OCI-LY7 (cell line): Measurements from ENCODE around the gene ADAMTS13. TPM values are rescaled to one million over a fixed set of nuclear protein-coding genes. Genes with fewer than 3 reads are reported as not detected.

Experiments
- BruUV-seq: library from RNA; stranded (reverse); fragments of 400-500 nt; replicated peaks from 2 replicates; lab custom pipeline; 2021; lab: Mats Ljungman, UMichigan
- CTCF ChIA-PET: fragments of 300-600 bp; sonication (Branson Sonifier 250); formaldehyde crosslinking; loops from one replicate; lab custom pipeline; 2022; ENCODE audit warnings: antibody characterized with exemption; ENCODE audit not compliant: unreplicated experiment; lab: Charles Lee
- POLR2A ChIA-PET: fragments of 300-600 bp; sonication (Branson Sonifier 250); formaldehyde crosslinking; loops from one replicate; lab custom pipeline; 2022; ENCODE audit warnings: antibody characterized with exemption; lab: Charles Lee
- DNase-seq: peaks from one replicate; pipeline ENCODE4 v3.0.0-alpha.2; 2015; ENCODE audit warnings: low spot score
- H2AFZ ChIP-seq: fragments of 200-600 bp; sonication (generic), shearing (Covaris generic); 2 replicates; pipeline ENCODE4 v1.6.1; 2014; ENCODE audit warnings: mild to moderate bottlenecking, antibody characterized with exemption, low read length, moderate library complexity
- H3K27ac ChIP-seq: fragments of 200-600 bp; sonication (generic); 2 replicates; pipeline ENCODE4 v1.5.1; 2014; ENCODE audit warnings: mixed run types, low read depth, mild to moderate bottlenecking, moderate library complexity, low read length, inconsistent platforms; ENCODE audit not compliant: poor library complexity, severe bottlenecking
- H3K36me3 ChIP-seq: fragments of 200-600 bp; sonication (generic); 2 replicates; pipeline ENCODE4 v1.6.1; 2014; ENCODE audit warnings: mild to moderate bottlenecking, antibody characterized with exemption, low read length, moderate library complexity, mixed read lengths; ENCODE audit not compliant: insufficient read depth
- H3K4me1 ChIP-seq: fragments of 200-600 bp; sonication (generic); 2 replicates; pipeline ENCODE4 v1.5.1; 2014; ENCODE audit warnings: mild to moderate bottlenecking, low read length; ENCODE audit not compliant: insufficient read depth, poor library complexity, severe bottlenecking
- H3K4me2 ChIP-seq: fragments of 200-600 bp; sonication (generic); 2 replicates; pipeline ENCODE4 v1.6.1; 2014; ENCODE audit warnings: mild to moderate bottlenecking, low read length
- H3K4me3 ChIP-seq: fragments of 200-600 bp; sonication (generic); 2 replicates; pipeline ENCODE4 v1.5.1; 2014; ENCODE audit warnings: mild to moderate bottlenecking, low read depth, low read length; ENCODE audit not compliant: poor library complexity, severe bottlenecking
- H3K79me2 ChIP-seq: fragments of 200-600 bp; sonication (generic); 2 replicates; pipeline ENCODE4 v1.6.1; 2016; ENCODE audit warnings: low read depth, mild to moderate bottlenecking, low read length, moderate library complexity, mixed read lengths; ENCODE audit not compliant: insufficient read depth
- H3K9me2 ChIP-seq: fragments of 200-600 bp; sonication (generic); 2 replicates; pipeline ENCODE4 v1.6.1; 2016; ENCODE audit warnings: mild to moderate bottlenecking, low read length, mixed read lengths; ENCODE audit not compliant: insufficient read depth
- H3K9me3 ChIP-seq: fragments of 200-600 bp; sonication (generic); 2 replicates; pipeline ENCODE4 v1.6.1; 2014; ENCODE audit warnings: mild to moderate bottlenecking, mixed run types, low read length, mixed read lengths
- H4K20me1 ChIP-seq: fragments of 200-600 bp; sonication (generic); 2 replicates; pipeline ENCODE4 v1.6.1; 2014; ENCODE audit warnings: mild to moderate bottlenecking, antibody characterized with exemption, low read length, moderate library complexity, mixed read lengths; ENCODE audit not compliant: insufficient read depth
- EZH2phosphoT487 ChIP-seq: fragments of 200-600 bp; sonication (generic); IDR thresholded peaks from 2 replicates; pipeline ENCODE4 v1.6.1; 2018; ENCODE audit warnings: low read depth, borderline replicate concordance, mild to moderate bottlenecking, mixed run types, antibody characterized with exemption, low read length, moderate library complexity, mixed read lengths
- intact Hi-C: fragments of 100-400 bp; cut with micrococcal nuclease; formaldehyde crosslinking; loops from one replicate; pipeline ENCODE4 v1.10.0; 2022; ENCODE audit not compliant: unreplicated experiment
- total RNA-seq, 2 experiments: library from RNA; depleted of rRNA in 1 of 2; stranded (reverse); fragments of >200 nt in 1 of 2; shearing (Covaris generic) in 1 of 2; gene quantifications; 2 replicates each; pipeline ENCODE4 v1.2.3, GENCODE V29; 2014 to 2022
- TF ChIP-seq, protein P1 (sequence below): fragments of 200-600 bp; sonication (generic); conservative IDR thresholded peaks from 2 replicates; pipeline ENCODE4 v1.5.1; 2014; ENCODE audit warnings: mild to moderate bottlenecking, antibody characterized with exemption, low read length, moderate library complexity, mixed read lengths

ADAMTS13 gene
- total RNA-seq, 2 experiments from 2014 or later = 6.2 to 18.1 TPM

DNA sequence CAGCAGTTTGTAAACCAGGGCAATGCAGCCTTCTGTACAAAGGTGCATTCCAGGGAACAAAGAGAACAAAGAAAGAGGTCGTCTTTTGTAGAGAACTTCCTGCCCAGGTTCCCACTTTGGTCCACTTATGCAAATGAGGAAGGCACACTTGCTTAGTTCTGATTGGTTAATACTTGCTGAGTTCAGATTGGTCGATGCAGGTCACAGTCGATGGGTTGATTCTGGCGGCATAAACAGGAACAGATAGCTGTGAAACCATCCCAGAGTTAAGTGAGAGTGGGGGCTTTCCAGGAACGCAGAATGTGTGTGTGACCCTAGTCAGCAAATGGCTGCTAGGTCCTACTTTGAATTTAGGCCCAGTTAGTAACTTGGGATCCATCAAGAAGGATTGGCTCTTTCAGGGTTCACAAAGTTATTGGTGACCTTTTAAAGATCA, 1.8 kb upstream of the ADAMTS13 start:
- Histone ChIP-seq H3K27ac (peak overlapping the region; percentile 62), H2AFZ (peak overlapping the region; percentile 40; the same call in 1 of the 2 replicates), H3K79me2 (peaks cover 28% of the 10 kb centered on the region), H3K4me2 (peak overlapping the region; percentile 73), H4K20me1 (0 out of 2 replicates have a peak, but pooled peaks cover 5% of the 10 kb centered on the region), H3K9me2 (no peaks in the 10 kb centered on the region), H3K9me3 (no peaks in the 10 kb centered on the region), H3K4me3 (peak overlapping the region; percentile 47), H3K36me3 (peaks cover 14% of the 10 kb centered on the region; the same call in 1 of the 2 replicates), H3K4me1 (peaks cover 47% of the 10 kb centered on the region)
- peak; percentile 90 for DNase-seq
- ChIA-PET CTCF (no interaction called here), POLR2A (no interaction called here)
- no TSS peak for BruUV-seq
- intact Hi-C loops = no loop called here
- TF ChIP-seq, protein P1, sequence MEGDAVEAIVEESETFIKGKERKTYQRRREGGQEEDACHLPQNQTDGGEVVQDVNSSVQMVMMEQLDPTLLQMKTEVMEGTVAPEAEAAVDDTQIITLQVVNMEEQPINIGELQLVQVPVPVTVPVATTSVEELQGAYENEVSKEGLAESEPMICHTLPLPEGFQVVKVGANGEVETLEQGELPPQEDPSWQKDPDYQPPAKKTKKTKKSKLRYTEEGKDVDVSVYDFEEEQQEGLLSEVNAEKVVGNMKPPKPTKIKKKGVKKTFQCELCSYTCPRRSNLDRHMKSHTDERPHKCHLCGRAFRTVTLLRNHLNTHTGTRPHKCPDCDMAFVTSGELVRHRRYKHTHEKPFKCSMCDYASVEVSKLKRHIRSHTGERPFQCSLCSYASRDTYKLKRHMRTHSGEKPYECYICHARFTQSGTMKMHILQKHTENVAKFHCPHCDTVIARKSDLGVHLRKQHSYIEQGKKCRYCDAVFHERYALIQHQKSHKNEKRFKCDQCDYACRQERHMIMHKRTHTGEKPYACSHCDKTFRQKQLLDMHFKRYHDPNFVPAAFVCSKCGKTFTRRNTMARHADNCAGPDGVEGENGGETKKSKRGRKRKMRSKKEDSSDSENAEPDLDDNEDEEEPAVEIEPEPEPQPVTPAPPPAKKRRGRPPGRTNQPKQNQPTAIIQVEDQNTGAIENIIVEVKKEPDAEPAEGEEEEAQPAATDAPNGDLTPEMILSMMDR = no peak
- TF ChIP-seq EZH2phosphoT487 = no peak

DNA sequence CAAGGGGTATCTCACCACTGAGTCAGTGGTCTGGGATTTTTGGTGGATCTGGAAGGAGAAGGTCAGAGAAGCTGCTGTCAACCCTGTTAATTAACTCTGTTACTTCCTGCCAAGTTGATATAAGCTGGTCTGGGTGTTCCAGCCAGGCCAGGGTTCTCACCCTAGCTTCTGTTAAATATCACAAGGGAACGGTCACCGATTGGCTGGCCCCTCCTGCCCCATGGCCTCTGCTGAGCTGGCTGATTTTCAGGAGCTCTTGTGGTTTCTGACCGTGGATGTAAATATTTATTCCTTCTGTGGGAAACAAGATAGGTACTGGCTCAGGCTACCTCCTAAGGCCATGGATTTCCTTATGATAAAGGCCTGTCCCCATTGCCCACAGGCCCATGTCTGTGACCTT, 1.0 kb downstream of the ADAMTS13 start:
- POLR2A ChIA-PET = no interaction called here

DNA sequence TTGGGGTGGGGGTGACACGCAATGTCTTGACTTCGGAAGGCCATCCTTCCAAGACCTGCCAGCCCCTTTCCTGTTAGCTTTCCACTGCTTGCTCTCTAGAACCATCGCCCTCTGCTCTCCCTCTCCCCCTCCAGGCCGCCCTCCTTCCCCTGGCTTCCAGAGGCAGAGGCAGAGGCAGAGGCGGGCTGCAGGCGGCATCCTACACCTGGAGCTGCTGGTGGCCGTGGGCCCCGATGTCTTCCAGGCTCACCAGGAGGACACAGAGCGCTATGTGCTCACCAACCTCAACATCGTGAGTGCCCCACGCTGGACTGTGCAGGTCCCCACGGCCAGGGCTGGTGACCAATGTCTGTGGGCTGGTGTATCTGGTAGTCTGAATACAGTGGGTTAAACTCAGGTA, 2.0 kb downstream of the ADAMTS13 start:
- Histone ChIP-seq H3K9me3 (no peaks in the 10 kb centered on the region), H3K4me1 (peaks cover 27% of the 10 kb centered on the region), H3K79me2 (peaks cover 1% of the 10 kb centered on the region; the same call in 1 of the 2 replicates), H3K4me2 (no peak overlapping the region), H2AFZ (no peak overlapping the region), H3K36me3 (no peaks in the 10 kb centered on the region), H3K9me2 (no peaks in the 10 kb centered on the region), H4K20me1 (no peaks in the 10 kb centered on the region), H3K27ac (no peak overlapping the region), H3K4me3 (no peak overlapping the region)
- BruUV-seq = no TSS peak
- ChIA-PET POLR2A (no interaction called here), CTCF (no interaction called here)
- no peak for TF ChIP-seq EZH2phosphoT487
- TF ChIP-seq, protein P1 = no peak
- no peak for DNase-seq
- intact Hi-C loops = no loop called here

More for the DNA sequence above, 1.0 kb downstream of the ADAMTS13 start:
- no peak overlapping the region for H3K4me3 ChIP-seq
- H3K9me2 ChIP-seq = no peaks in the 10 kb centered on the region
- no peaks in the 10 kb centered on the region for H3K9me3 ChIP-seq
- no peak overlapping the region for H3K27ac ChIP-seq
- H2AFZ ChIP-seq = no peak overlapping the region
- no peak overlapping the region for H3K4me2 ChIP-seq
- no peaks in the 10 kb centered on the region for H3K36me3 ChIP-seq
- no peak for DNase-seq
- intact Hi-C loops = no loop called here
- TF ChIP-seq EZH2phosphoT487 = no peak
- TF ChIP-seq, protein P1 = no peak
- BruUV-seq = no TSS peak
- H4K20me1 ChIP-seq = no peaks in the 10 kb centered on the region
- CTCF ChIA-PET = no interaction called here
- H3K4me1 ChIP-seq = peaks cover 33% of the 10 kb centered on the region
- peaks cover 4% of the 10 kb centered on the region; the same call in 1 of the 2 replicates for H3K79me2 ChIP-seq
